NAMALWA (cell line): ENCODE data around the gene CHTF8.

Source experiments
- DNase-seq: peaks from one replicate; pipeline ENCODE4 v3.0.0-alpha.2; 2015; ENCODE audit warnings: low spot score

The CHTF8 gene

DNA sequence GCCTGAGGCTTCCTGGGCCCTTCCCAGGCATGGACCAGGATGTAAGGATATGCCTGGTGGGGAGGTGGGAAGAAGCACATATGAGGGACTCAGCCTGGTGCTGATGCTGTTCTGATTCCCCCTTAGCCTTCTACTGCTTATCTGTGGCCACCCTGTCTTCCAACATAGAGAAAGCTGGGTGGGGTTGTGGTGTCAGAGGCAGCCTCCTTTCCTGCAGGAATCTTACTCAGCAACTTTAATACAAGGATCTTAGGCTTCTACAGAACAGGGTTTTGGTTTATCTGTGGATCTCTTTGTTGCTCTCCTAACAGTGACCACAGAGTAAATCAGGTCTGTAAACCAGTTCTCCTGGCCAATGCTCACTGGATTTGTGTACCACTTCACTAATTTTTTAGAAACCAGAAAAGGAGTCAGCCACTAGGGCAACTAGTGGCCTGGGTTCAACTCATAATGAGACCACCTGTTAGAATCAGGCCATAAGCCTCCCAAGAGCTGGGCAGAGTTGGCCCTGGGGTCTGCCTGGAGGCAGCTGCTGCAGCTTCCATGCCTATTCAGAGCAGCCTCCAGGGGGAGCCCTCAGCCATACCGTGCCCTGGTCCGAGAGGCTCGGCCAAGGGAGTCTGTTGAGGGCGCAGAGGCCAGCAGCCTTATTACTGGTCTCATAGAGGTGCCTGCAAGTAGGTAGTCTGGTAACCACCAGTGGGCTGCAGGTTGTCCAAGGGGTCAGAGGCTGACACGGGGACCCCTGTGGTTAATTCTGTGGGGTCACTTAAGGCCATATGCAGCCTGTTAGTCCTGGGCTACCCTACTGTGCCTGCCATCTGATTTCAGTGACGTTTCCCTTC, 19.9 kb downstream of the CHTF8 start:
- DNase-seq, result peak; percentile 72

DNA sequence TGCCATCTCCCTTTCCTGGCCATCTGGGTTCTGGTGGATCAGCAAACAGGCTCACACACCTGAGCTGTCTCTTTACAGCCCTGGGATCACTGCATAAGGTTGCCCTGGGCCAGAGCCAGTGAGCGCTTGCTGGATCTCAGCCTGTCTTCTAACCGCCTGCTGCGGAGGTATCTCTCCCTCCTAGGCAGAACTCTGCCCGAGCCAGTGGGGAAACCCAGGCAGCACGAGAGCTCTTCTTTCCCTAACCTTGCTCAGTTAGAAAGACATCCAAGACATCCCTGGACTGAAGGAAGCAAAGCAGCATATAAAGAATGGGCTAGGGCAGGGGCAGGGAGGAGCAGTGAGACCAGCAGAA, 20.5 kb downstream of the CHTF8 start:
- DNase-seq, result no peak

DNA sequence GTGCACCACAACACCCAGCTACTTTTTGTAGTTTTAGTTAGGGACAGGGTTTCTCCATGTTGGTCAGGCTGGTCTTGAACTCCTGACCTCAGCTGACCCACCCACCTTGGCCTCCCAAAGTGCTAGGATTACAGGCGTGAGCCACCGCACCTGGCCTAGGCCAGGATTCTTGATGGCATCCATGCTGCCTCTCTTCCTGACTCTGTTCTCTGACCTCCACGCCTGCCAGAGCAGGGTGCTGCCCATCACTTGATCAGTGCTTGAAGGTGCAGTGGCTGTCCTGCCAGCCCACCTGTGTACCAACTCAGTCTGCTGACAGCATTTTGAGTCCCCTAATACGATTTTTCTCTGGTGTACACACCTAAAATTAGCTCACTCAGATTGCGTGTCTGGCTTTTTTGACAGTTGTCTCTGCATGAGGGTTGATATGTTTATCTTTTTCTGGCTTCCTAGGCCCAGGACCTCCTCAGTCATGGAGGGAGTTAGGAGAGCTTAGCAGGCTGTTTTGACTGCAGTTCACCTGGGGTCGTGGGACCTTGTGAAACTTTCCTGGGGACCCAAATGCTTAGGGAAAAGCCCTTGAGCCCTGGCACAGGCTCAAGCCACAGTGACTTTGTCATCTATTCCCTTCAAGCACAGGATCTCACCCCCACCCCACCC, 21.0 kb downstream of the CHTF8 start:
- DNase-seq, result no peak

DNA sequence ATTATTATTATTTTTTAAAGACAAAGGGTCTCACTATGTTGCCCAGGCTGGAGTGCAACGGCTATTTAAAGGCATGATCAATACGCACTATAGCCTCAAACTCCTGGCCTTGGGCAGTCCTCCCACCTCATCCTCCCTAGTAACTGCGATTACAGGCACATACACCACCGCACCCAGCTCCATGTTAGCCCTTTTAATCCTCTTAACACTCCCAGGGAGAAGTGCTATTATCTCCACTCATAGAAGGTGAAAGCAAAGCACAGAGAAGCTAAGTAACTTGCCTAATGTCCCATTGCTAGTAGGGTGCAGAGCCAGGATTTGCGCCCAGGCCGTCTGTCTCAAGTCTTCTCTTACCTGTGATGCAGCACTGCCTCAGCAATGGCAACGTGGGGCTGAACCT, 22.0 kb downstream of the CHTF8 start:
- no peak for DNase-seq

DNA sequence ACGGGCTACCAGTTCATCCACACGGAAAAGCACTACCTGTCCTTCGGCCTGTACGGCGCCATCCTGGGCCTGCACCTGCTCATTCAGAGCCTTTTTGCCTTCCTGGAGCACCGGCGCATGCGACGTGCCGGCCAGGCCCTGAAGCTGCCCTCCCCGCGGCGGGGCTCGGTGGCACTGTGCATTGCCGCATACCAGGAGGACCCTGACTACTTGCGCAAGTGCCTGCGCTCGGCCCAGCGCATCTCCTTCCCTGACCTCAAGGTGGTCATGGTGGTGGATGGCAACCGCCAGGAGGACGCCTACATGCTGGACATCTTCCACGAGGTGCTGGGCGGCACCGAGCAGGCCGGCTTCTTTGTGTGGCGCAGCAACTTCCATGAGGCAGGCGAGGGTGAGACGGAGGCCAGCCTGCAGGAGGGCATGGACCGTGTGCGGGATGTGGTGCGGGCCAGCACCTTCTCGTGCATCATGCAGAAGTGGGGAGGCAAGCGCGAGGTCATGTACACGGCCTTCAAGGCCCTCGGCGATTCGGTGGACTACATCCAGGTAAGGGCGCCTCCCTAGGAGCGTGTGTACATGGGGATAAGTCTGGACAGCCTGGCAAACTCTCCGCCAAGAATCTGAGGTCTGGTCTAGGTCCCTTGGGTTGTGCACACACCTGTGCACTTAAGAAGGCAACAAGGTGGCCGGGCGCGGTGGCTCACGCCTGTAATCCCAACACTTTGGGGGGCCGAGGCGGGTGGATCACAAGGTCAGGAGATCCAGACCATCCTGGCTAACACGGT, 22.7 kb downstream of the CHTF8 start:
- DNase-seq, result no peak

DNA sequence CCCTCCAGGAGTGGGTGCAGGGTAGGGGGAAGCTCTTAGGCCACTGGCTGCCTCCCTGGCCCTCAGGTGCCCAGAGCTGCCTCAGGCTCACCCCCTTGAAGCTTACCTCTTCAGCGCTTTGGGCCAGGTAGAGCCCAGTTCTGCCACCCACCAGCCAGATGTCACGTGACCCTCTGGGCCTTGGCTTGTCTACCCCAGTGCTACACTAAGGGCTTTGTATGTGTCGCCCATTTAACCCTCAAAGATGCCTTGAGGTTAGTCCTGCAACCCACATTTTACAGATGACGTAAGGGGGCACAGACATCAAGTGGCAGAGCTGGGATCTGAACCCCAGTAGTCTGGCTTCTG, 23.5 kb downstream of the CHTF8 start:
- DNase-seq, result no peak

DNA sequence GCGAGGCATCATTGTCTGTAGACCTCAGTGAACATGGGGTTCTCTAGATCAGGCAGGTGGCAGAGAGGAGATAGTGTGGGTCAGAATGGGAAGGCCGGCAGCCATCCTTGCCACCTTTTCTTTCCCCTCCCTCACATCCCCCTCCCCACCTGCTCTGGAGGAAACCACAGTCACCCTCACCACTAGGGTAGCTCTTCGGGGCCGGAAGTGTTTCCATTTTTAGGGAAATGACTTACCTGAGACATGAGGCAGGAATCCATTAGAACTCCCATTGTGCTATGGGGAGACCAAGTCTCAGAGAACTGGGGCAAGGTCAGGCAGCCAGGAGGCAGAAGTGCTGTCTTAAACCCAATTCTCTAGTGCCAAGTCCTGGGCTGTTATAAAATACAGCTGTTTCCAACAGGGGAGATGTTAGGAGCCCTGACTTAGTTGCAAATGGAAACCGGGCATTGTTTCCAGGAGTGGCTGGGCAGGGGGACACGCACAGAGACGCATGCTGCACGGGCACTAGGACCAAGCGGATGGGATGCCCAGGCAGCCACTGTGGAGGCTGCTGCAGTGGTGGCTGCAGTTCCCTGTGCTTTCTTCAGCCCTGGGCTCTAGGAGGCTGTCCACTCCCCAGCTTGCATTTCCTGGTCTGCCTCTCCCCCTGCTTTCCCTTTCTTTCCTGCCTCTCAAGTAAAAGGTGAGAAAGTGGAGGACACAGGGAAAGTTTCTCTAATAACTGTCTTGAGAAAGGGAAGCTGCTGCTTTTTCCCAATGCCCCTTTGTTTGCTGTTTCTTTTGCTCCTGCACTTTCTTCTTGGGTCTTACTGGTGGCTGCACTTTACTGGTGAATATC, 24.1 kb downstream of the CHTF8 start:
- DNase-seq, result no peak

DNA sequence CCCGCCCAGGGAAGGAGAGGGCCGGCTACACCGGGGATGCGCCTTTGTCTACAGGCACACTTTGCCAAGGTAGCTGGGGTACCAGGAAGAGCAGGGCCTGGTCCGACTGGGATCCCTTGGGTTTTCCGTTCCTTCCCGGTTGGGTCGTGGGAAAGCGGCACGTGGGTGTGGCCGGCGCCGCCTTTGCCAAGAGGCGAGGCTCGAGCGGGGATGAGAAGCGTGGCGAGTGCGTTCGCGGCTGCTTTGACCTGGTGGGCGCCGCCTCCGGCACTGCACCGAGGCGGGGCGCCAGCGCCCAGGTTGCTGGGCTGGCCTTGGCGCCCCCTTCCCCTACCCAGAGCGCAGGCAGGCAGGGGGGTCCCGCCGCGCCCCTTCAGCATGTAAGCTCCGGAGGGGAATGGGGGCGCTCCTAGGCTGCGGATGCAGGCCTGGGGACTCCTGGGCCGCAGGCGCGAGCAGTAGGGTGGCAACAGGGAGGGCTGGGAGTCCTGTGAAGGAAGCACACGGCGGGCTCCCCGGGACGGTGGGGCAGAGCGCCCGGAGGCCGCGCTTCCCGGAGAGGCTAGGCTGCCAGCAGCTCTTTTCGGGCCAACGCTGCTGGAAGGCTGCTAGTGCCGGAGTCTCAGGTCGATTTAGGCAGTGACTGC, 24.9 kb downstream of the CHTF8 start:
- DNase-seq, result no peak

DNA sequence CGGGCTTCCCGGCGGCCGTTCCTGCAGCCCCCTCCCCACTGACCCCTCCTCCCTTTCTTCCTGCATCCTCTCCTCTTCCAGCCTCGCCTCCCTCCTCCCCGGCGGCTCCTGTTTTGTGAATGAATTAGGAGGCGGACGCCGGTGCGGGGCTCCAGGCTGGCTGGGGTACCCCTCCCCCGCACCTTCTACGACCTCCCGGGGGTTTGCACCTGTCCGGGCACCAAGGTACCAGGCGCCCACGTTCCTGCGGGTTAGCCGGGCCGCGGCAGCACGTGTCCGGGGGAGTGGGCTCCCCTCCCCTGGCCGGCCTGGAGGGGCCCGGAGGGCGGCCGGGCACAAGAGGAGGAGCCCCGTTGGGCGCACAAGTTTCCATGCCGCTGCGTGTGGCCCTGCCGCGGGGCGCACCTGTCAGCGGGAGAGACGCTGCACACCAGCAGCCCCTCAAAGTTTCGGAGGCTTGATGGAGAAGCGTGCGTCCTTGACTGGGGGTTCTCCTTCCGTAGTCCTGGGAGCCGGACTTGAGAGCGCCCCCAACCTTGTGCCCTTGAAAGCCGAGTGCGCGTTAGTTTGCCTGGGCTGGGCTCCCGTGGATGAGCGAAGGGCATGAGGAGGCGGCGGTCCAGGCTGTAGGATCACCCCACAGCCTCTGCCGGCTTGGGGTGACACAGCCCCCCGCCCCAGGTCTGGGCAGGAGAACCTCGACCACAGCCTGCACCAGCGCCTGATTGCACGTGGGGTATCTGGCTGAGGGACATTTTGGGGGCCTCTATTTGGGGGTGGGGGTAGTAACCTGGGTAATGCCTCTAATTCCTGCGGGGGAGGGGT, 25.7 kb downstream of the CHTF8 start:
- no peak for DNase-seq

DNA sequence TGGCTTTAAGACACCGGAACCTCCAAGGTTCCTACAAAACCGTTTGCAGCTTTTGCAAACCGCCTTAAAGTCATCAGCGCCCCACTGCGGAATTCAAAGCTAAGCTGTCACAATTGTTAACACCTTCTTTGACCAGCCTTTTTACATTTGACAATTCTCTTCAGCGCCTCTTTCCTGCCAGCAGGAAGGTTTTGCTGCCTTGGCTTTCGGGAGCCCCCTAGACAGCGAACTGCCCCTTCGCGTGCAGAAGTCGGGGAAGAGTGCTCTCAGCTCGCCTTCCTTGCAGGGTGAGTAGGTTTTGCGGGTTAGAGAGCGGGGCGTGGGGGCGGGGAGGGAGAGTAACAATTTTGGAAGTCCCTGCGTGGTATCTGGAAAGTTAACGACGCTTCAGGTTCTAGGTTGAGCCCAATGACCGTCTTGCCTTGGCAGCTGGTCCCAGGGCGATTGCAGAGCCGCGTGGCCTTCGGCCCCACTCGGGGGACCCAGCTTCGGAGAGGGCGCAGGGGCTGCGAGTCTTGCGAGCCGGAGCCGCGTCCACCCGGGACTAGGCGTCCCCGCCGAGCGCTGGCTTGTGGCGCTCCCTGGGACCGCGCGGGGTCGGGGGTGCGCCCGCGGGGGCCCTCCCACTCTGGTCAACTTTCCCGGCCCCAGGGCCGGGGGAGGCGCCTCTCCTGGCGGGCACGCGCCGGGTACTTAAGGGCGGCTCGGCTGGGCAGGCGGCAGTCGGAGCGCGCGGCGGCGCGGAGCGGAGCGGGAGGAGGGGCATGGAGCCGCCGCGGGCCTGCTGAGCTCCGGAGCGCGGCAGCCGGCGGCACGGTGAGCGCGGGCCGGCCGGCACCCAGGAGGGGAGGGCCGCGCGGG, 26.7 kb downstream of the CHTF8 start, which contains the start of gene HAS3:
Gene HAS3 (plus strand): TSS at position 153 of the 861 bp plus-strand sequence. CDS start 3,743 bp downstream, outside the sequence.
- DNase-seq, result no peak

DNA sequence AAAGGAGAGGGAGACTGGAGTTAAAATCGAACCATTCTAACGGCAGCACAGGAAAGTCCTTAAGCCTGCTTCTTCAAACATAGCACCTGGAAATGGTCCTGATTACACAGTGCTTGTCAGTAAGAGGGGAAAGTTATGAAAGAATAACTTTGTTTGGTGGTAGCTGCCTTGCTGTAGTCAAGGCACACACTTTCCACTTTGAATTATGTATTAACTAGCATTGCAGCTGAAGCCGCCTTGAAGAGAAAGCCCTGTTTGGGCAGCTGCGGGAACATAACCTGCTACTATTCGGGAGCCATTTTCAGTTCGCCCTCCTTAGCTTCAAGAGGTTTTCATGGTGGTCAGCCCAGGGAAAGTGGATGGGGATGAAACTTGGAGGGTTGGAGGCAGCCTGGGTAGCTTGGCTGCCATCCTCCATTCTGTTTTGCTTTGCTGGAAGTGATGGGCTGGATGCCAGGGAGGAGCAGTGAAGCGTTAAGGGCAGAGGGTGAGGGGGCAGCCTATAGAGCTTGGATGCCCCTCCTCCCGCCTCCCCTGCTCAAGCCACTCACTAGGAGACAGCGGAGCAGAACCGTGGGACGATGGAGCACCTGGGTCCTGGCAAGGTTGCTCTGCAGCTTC, 32.2 kb downstream of the CHTF8 start:
- DNase-seq, result no peak

DNA sequence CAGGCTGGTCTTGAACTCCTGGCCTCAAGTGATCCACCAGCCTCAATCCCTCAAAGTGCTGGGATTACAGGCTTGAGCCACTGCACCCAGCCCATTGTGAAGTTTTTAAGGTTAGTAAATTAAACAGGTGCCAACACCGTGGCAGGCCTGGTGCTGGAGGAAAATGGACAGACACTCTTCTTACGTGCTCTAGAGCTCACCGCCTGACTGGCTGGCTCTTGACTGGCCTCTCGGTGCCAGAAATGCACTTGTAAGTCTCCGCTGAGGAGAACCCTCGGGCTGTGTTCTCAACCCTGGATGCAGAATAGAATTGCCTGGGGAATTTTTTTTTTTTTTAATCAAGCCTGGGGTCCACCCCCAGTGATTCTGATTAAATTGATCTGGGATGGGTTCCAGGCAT, 37.2 kb downstream of the CHTF8 start:
- no peak for DNase-seq

DNA sequence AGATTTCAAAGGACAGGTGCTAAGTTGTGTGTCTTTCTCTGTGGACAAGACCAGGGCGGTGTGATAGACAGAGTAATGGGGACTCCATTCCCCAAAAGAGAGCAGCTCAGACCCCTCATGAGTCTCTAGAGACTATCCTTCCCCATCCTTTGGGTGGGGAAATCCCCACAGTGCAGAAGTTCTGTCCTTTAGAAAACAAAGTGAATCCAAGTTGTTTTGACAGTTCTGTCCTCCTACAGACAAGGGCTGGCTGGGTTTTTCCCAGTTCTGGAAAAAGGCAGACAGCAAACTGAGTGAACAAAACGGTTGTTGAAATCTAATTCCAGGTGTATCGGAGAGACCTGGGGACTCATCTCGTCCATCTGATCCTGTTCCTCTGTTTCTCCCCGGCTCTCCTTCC, 37.9 kb downstream of the CHTF8 start:
- DNase-seq, result no peak

DNA sequence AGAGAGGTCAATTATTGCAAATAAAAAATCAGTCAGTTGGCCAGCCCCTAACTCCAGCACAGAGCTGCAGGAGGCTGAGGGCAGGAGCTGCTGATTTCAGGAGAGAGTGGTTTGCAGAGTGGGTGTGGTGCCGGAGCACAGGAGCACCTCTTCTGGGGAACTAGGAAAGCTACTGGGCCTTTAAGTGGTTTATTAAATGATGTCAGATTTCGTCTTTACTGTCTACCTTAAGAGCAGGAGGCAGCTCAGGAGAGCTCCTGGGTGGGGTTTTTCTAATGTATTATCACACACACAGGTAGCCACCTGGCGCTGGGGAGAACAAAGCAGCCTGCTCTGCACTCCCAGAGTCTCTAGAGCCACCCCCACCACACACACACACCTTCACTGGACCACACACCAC, 38.4 kb downstream of the CHTF8 start:
- DNase-seq, result no peak

DNA sequence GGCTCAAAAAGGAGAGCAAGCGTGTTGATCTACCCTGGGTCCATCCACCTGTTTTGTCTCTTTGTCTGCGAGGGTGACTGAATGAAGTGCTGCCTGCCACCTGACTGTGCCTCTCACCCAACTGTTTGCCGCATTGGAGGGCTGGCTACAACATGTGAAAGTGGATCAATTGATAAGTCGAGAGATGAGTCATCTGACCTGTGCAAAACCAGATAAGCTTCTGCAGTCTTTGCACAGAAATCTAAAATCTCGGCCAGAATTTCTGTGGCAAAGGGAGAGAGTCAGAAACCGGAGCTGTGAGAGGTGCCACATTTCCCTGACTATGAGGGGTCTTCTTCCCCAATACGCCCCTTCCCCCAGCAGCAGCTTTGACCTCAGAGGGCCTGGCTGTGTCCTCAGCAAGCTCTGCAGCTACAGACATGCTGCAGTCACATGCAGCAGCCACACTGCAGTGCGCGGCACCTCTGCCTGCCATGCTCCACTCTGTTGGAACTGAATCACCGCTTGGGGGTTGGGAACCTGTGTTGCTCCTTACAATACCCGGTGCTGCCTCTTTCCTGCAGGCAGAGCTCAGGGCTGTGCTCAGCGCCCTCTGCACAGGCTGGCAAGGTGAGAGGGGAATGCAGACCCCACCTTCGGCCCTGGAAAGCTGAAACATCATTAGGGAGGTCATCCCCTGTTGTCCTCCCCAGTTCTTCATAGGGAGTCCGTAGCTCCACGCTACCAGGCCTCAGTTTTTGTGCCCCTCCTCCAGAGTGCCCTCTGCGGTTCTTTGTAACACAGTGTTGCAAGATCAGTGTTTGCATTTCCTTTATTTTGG, 43.1 kb downstream of the CHTF8 start:
- DNase-seq, result no peak

DNA sequence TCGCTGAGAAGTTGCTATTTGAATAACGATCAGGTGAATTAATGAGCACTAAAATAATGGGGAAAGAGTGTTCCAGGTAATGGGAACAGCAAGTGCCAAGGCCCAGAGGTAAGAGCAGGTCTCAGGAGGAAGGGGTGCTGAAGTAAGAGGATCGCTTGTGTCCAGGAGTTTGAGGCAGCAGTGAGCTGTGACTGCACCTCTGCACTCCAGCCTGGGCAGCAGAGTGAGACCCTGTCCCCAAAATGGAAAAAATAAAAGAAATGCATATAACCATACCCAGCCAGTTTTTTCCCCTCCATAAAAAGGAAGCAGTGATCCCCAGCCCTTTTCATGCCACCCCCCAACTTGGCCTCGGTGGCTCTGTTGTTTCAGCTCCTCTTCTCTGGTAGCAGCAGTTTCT, 43.7 kb downstream of the CHTF8 start:
- no peak for DNase-seq

DNA sequence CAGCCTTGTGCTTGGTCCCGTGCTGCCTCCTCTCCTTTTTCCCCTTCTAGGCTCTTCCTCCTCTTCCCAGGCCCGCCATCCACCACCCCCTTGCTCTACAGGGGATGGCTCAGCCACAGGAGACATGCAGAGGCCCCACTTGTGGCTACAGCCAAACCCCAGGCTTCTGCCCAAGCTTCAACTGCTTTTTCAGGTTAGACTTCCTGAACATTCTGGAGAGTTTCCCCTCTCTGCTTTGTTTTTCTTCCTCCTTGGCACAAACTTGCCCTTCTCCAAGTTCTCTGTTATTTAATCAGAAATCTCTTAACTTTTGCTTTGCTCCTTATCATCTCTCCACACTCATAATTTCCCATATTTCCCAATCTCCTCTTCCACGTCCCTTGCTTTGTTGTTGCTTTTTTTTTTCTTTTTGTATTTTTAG, 45.2 kb downstream of the CHTF8 start:
- DNase-seq, result no peak

DNA sequence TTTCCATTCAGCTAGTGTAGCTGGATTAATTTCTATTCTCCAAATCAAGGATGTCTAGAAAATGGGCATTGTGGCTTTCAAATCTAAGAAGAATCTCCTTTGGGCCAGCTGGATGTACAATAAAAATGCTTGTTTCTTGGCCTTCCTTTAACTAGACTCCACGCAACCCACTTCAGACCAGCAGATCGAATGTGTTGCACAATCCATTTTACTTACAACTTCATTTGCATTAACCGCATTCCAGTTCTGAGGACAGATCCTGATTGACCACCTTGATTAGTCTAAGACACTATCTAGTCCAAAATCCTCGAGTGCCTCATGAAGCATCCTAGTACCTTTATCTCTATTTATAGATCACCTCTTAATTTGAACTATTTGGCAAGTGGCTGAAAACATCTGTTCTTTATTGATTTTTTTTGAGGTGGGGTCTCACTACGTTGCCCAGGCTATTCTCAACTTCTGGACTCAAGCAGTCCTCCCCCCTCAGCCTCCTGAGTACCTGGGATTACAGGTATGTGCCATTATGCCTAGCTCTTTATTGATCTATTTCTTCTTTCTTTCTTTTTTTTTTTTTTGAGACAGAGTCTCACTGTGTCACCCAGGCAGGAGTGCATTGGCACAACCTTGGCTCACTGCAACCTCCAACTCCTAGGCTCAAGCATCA, 47.2 kb downstream of the CHTF8 start:
- DNase-seq, result no peak
